ENCODE results near the gene GGCT.
"Not testable (repeated sequence)": the region's sequence is repeated elsewhere in the genome, so short reads cannot be mapped to it uniquely, and the experiment has no call there.

Gene GGCT

GRCh38 chr7:30519122-30519521 is 14.5 kb upstream of the GGCT start:
- no peak for DNase-seq

- no peak for DNase-seq
Observed at GRCh38 chr7:30515761-30516160, 11.1 kb upstream of the GGCT start.

GRCh38 chr7:30514776-30515175 is 10.1 kb upstream of the GGCT start:
- DNase-seq, result no peak

- no peak for DNase-seq
Observed at GRCh38 chr7:30514177-30514576, 9.5 kb upstream of the GGCT start.

GRCh38 chr7:30513762-30514161 is 9.1 kb upstream of the GGCT start:
- DNase-seq, result no peak

- DNase-seq, result no peak
Observed at GRCh38 chr7:30511973-30512662, 7.5 kb upstream of the GGCT start.

- DNase-seq, result no peak
Observed at GRCh38 chr7:30511494-30511893, 6.9 kb upstream of the GGCT start.

GRCh38 chr7:30510124-30511075 is 5.8 kb upstream of the GGCT start:
- DNase-seq, result peak in 5 of 56 donors; percentile 3 to 29 (median 10)

GRCh38 chr7:30509171-30509857 is 4.7 kb upstream of the GGCT start:
- DNase-seq, result not testable (repeated sequence)

GRCh38 chr7:30507346-30507900 is 2.8 kb upstream of the GGCT start:
- DNase-seq, result not testable (repeated sequence)

- DNase-seq, result no peak
Observed at GRCh38 chr7:30505174-30505697, 607 bp upstream of the GGCT start.

- DNase-seq, result no peak
Observed at GRCh38 chr7:30503274-30504212, 1.1 kb downstream of the GGCT start.

- no peak for DNase-seq
Observed at GRCh38 chr7:30502470-30503251, 2.0 kb downstream of the GGCT start.

GRCh38 chr7:30501264-30501663 is 3.4 kb downstream of the GGCT start:
- no peak for DNase-seq

- DNase-seq, result no peak
Observed at GRCh38 chr7:30493228-30493627, 11.4 kb downstream of the GGCT start.

- DNase-seq, result no peak
Observed at GRCh38 chr7:30491417-30491816, 13.2 kb downstream of the GGCT start.

GRCh38 chr7:30487371-30487770 is 17.3 kb downstream of the GGCT start:
- no peak for DNase-seq

GRCh38 chr7:30485667-30486066 is 19.0 kb downstream of the GGCT start:
- DNase-seq, result no peak

GRCh38 chr7:30481416-30481815 is 23.2 kb downstream of the GGCT start:
- not testable (repeated sequence) for DNase-seq

Measured in nucleus accumbens (tissue), 56 donors.